ENCODE measurements around the gene LCN9. TPM values are rescaled to one million over a fixed set of nuclear protein-coding genes. Genes with fewer than 3 reads are reported as not detected.

Gene LCN9
- total RNA-seq, 1 donor from 2014 or later: not detected

DNA sequence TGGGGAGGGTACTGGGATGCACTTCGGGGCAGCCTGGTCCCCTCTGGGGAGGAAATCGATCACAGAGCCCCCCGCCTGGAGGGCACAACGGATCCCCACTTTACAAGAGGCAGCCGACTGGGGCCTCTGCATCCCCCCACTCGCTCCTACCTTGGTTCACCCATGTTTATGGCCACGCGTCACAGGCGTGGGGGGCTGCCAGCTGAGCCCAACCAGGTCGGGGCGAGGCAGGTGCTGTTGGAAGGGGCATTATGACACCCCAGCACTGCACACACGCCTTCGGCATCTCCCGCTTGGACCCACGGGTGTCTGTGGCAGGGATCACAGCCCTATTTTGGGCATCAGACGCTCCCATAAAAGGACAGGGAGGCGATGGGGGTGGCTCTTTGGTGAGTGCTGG lies 21.6 kb downstream of the LCN9 start:
- no peak for ATAC-seq
- TF ChIP-seq, protein P1, sequence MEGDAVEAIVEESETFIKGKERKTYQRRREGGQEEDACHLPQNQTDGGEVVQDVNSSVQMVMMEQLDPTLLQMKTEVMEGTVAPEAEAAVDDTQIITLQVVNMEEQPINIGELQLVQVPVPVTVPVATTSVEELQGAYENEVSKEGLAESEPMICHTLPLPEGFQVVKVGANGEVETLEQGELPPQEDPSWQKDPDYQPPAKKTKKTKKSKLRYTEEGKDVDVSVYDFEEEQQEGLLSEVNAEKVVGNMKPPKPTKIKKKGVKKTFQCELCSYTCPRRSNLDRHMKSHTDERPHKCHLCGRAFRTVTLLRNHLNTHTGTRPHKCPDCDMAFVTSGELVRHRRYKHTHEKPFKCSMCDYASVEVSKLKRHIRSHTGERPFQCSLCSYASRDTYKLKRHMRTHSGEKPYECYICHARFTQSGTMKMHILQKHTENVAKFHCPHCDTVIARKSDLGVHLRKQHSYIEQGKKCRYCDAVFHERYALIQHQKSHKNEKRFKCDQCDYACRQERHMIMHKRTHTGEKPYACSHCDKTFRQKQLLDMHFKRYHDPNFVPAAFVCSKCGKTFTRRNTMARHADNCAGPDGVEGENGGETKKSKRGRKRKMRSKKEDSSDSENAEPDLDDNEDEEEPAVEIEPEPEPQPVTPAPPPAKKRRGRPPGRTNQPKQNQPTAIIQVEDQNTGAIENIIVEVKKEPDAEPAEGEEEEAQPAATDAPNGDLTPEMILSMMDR (IDR thresholded peaks at IDR 0.05): no peak
- H3K27me3 ChIP-seq: peaks cover 38% of the 10 kb centered on the region
- intact Hi-C loops (cut with DNase I): no loop called here
- no peaks in the 10 kb centered on the region for H3K36me3 ChIP-seq
- H3K9me3 ChIP-seq: no peaks in the 10 kb centered on the region
- no peak overlapping the region for H3K4me3 ChIP-seq
- no peak overlapping the region for H3K27ac ChIP-seq
- no peak for DNase-seq
- no peaks in the 10 kb centered on the region for H3K4me1 ChIP-seq

DNA sequence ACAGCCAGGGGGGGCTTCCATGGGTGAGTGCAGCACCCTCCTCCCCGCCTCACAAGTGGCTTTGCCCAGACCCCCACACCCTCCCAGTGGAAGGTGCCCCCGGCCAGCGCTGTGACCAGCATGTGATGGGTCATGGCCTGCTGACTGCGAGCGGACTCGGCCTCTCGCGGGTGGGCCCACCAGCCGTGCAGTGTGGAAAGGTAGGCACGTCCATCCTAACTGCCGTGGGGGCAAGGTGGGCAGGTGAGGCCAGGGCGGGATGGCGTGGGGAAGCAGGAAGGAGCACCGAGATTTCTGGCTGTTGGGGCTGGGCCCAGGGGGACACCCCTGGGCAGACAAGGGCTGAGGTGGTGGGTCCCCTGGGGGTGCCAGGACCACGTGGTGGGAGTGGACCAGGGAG lies 24.1 kb downstream of the LCN9 start:
- Histone ChIP-seq H3K36me3 (no peaks in the 10 kb centered on the region), H3K27ac (no peak overlapping the region), H3K27me3 (peaks cover 22% of the 10 kb centered on the region), H3K4me3 (no peak overlapping the region), H3K4me1 (no peaks in the 10 kb centered on the region), H3K9me3 (no peaks in the 10 kb centered on the region)
- TF ChIP-seq, protein P1 (IDR thresholded peaks at IDR 0.05): no peak
- intact Hi-C loops (cut with DNase I): no loop called here
- no peak for DNase-seq
- no peak for ATAC-seq

DNA sequence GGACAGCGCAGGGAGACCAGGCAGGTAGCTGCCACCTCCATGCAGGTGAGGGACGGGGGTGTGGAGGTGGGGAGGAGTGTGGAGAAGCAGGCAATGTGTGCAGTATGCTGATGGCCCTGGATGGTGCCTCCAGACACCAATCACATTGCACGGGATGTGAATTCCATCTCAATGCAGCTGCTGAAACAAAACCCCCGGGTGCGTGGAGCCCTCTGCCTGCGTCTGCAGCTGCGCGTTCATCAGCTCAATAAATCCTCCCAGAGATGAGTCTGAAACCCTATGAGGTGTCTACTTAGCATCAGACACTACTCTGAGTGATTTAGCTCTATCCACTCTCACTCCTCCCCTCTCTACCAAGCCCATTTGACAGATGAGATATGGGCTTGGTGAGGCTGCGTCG lies 25.9 kb downstream of the LCN9 start:
- TF ChIP-seq, protein P1 (IDR thresholded peaks at IDR 0.05): no peak
- Histone ChIP-seq H3K9me3 (no peaks in the 10 kb centered on the region), H3K4me3 (no peak overlapping the region), H3K36me3 (no peaks in the 10 kb centered on the region), H3K27ac (no peak overlapping the region), H3K27me3 (peaks cover 10% of the 10 kb centered on the region), H3K4me1 (no peaks in the 10 kb centered on the region)
- intact Hi-C loops (cut with DNase I): no loop called here
- ATAC-seq (no peak), DNase-seq (no peak)

DNA sequence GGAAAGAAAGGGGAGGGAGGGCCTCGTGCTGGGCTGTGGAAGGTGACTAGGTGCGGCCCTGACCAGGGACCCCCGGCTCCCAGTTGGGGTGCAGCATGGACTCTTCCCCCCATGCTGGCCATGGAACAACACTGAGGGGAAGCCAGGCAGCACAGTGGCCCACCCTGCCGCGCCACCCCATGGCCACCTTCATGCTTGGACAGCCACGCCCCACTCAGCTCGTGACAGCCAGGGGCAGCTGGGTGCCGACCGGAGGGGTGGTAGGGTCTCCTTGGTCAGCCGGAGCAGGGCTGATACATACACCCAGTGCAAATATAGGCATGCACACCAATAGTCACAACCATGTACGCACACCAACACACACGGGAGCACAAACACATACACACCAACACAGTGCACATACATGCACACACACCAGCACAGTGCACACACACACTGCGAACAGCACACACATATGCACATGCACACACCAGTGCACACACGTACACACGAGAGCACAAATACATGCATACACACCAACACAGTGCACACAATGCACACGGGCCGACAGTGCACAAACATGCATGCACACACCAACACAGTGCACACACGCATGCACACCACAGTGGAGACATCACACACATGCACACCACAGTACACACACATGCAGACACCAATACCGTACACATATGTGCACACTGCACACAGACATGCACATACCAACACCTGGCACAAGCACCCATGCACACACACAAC lies 27.9 kb downstream of the LCN9 start:
- Histone ChIP-seq H3K27ac (no peak overlapping the region), H3K27me3 (peaks cover 6% of the 10 kb centered on the region), H3K36me3 (no peaks in the 10 kb centered on the region), H3K9me3 (no peaks in the 10 kb centered on the region), H3K4me1 (no peaks in the 10 kb centered on the region), H3K4me3 (no peak overlapping the region)
- intact Hi-C loops (cut with DNase I): no loop called here
- DNase-seq (no peak), ATAC-seq (no peak)
- TF ChIP-seq, protein P1 (IDR thresholded peaks at IDR 0.05): no peak

DNA sequence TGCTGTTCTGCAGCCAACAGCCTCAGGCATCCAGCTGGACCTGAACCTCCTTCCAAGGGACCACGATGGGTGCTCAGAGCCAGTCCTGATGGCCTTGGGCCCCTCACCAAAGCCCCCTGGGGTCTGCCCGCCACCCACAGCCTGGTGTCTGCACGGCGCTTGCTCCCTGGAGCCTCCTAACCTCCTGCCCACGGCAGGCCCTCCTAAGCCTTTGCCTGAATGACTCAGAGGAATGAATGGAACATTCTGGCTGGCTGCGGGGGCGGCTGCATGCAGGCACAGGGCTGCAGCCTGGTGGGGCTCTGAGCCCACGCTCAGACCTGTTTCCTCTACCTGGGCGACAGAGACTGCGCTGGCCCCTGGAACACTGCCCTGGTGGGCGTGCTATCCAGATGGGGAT lies 29.3 kb downstream of the LCN9 start:
- Histone ChIP-seq H3K36me3 (no peaks in the 10 kb centered on the region), H3K9me3 (no peaks in the 10 kb centered on the region), H3K4me1 (no peaks in the 10 kb centered on the region), H3K27ac (no peak overlapping the region), H3K4me3 (no peak overlapping the region), H3K27me3 (no peaks in the 10 kb centered on the region)
- TF ChIP-seq, protein P1 (IDR thresholded peaks at IDR 0.05): no peak
- DNase-seq (no peak), ATAC-seq (no peak)
- intact Hi-C loops (cut with DNase I): no loop called here

DNA sequence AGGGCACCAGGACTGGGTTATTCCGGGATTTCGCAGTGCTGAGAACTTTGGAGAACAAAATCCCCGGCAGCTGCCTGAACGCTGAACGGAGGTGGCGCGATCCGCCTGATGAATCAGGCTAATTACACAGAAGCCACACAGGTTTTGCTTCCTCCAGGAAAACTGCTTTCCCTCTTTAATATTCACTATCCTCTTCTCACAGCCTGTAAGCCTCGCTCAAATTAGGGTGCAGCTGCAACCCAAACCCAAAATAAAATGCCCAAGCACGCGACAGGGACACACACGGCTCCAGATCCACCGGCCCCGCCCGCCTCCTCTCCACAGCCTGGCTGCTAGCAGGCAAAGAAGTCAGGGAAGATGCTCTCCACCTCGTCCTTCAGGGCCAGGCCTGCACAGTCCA lies 30.2 kb downstream of the LCN9 start:
- no peaks in the 10 kb centered on the region for H3K36me3 ChIP-seq
- H3K27me3 ChIP-seq: no peaks in the 10 kb centered on the region
- no peak overlapping the region for H3K4me3 ChIP-seq
- H3K4me1 ChIP-seq: no peaks in the 10 kb centered on the region
- DNase-seq (no peak), ATAC-seq (no peak)
- intact Hi-C loops (cut with DNase I): no loop called here
- no peak overlapping the region for H3K27ac ChIP-seq
- TF ChIP-seq, protein P1 (IDR thresholded peaks at IDR 0.05): no peak
- H3K9me3 ChIP-seq: no peaks in the 10 kb centered on the region

Measured in upper lobe of right lung (tissue), 1 donor.